Inflammatory macrophage (primary cell): ENCODE data around the gene TOP2A.

Experiments used
- DNase-seq, 2 donors: peaks; one replicate each; pipeline ENCODE4 v3.0.0-alpha.2; 2020 to 2022
- total RNA-seq, 18 experiments: gene quantifications; one replicate each; lab custom pipeline; 2026; ENCODE audit warnings: mixed read lengths in 6 of 18, inconsistent platforms in 2 of 18; lab: John Stamatoyannopoulos, UW

TOP2A gene
- 34.1 to 268 (median 99.8) reads per million in 18 experiments for total RNA-seq

DNA sequence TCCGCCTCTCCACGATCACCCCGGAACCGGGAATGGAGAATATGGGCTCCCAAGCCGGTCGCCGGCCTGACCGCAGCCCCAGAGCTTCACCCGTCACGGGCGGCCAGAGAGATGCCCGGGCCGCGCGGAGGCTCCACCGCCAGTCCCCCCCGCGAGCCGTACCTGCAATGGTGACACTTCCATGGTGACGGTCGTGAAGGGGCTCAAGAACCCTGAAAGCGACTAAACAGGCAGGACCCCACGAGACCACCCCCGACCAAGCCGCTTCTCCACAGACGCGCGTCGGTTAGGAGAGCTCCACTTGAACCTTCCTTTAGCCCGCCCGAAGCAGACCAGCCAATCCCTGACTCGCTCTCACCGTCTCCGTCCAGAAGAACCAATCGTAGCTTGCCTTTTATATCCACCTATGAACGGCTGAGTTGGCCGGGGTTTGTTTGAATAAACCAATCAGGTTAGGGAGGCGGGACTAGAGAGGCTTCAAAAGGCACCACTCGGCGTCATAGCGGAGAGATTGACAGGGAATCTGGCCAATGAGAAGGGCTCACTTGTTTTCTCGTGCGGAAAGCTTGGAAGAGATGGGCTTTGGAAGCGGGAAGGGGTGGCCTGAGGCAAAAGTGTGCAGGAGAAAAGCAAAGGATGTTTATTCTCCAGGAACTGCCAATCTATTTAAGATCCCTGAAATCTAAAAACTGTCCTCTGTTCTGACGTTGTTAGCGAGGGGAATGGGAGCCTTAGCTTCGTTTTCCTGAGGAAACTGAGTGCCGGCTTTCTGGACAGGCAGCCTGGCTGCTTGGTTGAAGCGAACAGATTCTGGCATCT is at the start of gene TOP2A:
Gene TOP2A (minus strand): TSS at position 288 of the 819 bp plus-strand sequence. CDS start 105 bp downstream, at position 183.
- DNase-seq = peak; percentile 100

- DNase-seq = no peak
These were observed 49.7 kb upstream of the TOP2A start for GRCh38 chr17:40467281-40467867.

GRCh38 chr17:40466298-40466971 is 48.7 kb upstream of the TOP2A start:
- no peak for DNase-seq

- DNase-seq = no peak
These were observed 46.7 kb upstream of the TOP2A start for GRCh38 chr17:40464392-40464855.

- DNase-seq = no peak
These were observed 45.4 kb upstream of the TOP2A start for GRCh38 chr17:40463122-40463550.

GRCh38 chr17:40462343-40463121 is 44.8 kb upstream of the TOP2A start:
- DNase-seq = no peak

DNA sequence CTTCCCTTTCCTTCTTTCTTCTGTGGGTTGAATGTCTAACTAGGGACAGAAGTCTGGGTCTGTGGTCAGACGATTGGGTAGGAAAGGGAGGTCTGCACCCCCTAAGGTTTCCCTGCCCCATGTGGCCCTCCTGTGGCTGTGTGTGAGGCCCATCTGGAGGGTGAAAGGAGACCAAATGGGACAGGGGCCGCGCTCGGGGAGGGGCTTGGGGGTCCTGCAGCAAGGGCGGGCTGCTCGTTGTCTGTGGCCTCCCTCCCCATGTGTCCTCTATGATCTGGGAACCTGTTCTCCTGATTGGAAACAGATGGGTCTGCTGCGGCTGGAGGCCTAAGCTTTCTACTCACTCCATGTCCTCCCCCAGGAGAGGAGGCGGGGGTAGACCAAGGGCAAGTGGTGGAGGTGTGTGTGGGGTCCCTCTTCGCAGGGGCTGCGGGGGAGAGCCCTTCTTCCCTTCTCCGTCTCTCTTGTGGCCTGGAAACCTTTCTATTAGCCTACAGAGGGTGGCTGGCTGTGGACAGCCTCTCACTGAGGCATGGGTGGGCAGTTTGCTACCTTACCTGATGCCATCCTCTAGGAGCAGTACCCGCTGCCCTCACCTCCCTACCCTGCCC is 44.1 kb upstream of the TOP2A start:
- no peak for DNase-seq

DNA sequence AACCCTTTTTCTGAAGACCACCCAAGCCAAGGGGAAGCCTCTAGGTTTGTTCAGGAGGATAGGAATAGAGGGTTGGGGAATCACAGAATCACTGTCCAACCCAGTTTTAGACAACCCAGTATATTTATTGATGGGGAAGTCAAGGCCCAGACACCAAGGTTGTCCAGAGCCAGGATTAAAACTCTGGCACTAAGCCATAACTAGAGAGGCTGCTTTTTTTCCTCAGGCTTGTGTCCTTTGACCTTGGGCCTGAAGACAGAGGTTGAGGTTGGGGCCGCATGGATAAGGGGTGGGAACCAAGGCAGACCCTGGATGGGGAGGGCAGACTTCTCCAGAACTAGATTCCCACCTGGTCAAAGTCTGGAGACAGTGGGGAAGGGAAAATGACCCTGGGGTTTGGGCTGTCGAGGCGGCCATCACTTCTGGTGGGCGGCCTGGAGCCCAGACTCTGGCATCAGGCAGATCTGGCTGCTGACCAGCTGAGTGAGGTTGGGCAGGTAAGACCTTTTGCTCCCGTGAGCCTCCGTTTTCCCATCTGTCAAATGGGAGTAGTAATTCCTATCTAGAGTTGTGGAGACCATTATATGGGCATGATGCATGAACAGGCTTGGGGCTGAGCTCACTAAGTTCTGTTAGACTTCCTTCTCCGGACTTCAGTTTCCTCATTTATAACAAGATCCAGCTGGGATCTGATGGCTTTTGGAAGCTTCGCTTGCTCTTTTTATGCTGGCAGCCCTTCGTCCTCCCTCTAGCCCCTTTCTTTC is 43.5 kb upstream of the TOP2A start:
- DNase-seq = no peak

DNA sequence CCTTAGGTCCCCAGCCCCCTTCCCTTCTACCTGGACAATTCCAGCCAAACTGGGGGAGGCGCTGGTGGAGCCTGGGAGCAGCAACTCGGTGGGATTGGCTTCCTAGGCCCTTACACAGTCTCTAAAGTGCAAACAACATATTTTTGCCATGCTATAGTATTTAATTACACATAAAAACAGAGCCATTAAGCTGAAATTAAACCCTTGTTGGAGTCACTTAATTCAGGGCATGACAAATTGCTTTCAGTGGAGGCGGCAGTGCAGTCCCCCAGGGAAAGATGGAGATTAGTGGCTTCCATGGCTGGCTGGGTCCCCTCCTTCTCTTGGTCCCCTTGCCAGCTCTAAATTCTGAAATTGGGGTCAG is 42.9 kb upstream of the TOP2A start:
- DNase-seq = no peak

DNA sequence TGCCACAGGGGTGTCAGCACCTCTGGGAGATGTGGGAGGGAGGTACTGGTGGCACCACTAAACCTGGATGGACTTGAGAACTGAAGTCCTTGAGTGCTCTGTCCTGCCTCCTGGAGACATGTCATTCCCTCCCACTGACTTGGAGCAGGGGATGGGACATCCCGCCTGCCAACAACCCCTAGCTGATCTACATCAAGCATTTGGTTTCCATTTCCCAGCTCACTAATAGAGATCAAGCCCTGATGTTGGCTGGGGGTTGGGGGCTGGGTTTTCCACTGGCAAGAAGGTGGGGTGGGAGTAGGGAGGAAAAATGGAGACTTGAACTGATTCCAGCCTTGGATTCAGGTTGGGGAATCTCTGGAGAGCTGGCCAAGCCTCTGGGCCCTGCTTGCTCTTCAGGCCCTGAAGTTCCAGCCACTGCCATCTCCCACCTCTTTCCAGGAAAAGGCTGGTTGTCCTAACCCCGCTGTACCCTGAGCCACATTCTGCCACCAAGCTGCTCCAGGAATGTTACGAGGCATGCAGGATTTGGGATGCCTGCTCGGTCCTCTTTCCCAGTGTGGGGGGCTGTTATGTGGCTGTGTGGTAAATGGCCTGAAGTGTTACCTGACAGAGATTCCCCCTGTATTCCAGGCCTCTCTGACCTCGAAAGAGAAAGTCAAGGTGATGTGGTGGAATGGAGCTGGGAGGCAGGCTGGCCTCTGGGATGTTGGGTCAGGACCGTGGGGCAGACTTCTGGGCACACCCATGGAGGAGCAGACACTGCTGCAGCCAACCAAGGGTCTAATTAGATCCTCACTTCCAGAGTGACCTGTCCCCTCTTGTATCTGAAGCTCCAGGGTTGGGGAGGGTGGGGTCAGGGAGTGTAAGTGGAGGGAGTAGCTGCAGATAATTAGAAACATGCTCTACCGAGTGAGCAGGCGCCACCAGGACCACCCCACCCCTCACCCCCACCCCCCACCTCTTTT is 42.2 kb upstream of the TOP2A start:
- DNase-seq = no peak

DNA sequence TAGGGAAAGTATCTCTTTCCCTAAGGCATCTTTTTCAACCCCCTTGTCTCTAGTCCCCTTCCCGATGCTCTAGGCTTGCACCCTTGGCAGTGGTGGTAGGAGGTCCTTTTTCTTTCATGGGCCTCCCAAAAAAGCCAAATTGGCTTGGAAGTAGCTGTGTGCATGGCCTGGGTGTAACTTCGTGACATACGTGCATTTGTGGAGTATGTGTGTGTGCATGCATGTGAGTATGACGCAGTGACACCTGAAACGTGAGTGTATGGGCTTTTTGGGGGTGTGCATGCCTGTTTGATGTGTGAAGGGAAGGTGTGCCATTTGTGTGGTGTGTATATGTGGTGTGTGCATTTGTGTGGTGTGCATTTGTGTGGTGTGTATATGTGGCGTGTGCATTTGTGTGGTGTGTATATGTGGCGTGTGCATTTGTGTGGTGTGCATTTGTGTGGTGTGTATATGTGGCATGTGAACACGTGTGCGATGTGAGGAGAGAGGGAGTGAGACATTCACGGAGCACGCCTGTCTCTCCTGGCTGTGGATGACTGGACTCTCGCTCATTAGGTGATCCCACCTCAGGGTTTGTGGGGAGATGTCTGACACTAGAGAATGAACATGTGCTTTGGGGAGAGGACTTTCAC is 41.3 kb upstream of the TOP2A start:
- DNase-seq = no peak

GRCh38 chr17:40457964-40458791 is 40.5 kb upstream of the TOP2A start:
- DNase-seq = no peak

DNA sequence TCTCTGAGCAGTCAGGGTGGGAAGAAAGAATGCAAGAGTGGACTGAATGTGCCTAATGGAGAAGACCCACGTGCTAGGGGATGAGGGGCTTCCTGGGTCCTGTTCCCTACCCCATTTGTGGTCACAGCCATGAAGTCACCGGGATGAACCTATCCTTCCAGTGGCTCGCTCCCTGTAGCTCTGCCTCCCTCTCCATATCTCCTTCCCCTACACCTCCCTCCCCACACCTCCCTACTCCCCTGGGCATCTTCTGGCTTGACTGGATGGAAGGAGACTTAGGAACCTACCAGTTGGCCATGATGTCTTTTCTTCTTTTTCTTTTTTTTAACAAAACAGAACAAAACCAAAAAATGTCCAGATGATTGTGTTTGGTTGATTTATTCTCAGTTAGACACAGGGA is 39.7 kb upstream of the TOP2A start:
- no peak for DNase-seq

- no peak for DNase-seq
These were observed 38.8 kb upstream of the TOP2A start for GRCh38 chr17:40456396-40456951.

- DNase-seq = no peak
These were observed 36.9 kb upstream of the TOP2A start for GRCh38 chr17:40454613-40454995.

DNA sequence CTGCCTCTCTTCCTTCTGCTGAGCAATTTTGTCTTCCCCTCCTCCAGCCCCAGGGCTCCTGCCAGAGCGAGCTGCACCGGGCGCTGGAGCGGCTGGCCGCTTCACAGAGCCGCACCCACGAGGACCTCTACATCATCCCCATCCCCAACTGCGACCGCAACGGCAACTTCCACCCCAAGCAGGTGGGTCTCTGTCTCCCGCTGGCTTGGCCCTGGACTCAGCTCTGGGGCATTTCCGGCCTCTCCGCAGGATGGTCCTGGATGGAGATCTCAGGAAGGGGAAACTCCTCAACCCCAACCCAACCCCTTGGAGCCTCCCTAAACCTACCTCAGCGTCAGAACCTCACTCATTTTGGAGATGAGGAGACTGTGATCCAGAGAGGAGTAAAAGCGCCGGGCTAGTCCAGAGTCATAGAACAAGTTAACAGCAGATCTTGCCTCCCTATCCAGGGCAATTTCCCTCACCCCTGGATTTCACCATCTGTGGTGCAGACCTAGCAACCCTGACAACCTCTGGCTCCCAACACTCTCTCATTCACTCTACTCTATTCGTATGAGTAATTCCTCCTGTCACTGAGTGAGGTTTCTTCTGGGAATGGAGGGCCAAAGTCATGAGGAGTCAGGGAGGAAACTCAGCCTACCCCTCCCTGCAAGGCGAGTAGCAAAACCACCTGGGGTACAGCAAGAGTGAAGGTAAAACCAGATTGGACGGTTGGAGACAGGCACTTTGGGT is 36.4 kb upstream of the TOP2A start:
- no peak for DNase-seq

GRCh38 chr17:40452921-40453378 is 35.3 kb upstream of the TOP2A start:
- no peak for DNase-seq
